Astrocyte (in vitro differentiated cells and primary cell): ENCODE results near the gene CARS1. TPM values are rescaled to one million over a fixed set of nuclear protein-coding genes. Genes with fewer than 3 reads are reported as not detected.
A peak's percentile ranks its signal among the peaks of the same experiment; 100 is the strongest.
"Not testable (repeated sequence)": the region's sequence is repeated elsewhere in the genome, so short reads cannot be mapped to it uniquely, and the experiment has no call there.

Source experiments
- DNase-seq: peaks from one replicate; pipeline ENCODE4 v3.0.0-alpha.2; 2010; ENCODE audit warnings: low read depth
- FAIRE-seq: peaks from 2 replicates; lab custom pipeline; 2011; peaks lifted over from hg19 to GRCh38; lab: Jason Lieb, UNC
- H2AFZ ChIP-seq: 2 replicates; pipeline ENCODE4 v1.6.0; 2012; ENCODE audit warnings: low read depth, low read length, inconsistent platforms
- H3K27ac ChIP-seq: 2 replicates; pipeline ENCODE4 v1.5.1; 2011; ENCODE audit warnings: low read depth, low read length, inconsistent platforms
- H3K27me3 ChIP-seq: 2 replicates; pipeline ENCODE4 v1.6.0; 2011; ENCODE audit warnings: low read length, inconsistent platforms; ENCODE audit not compliant: insufficient read depth
- H3K36me3 ChIP-seq: 2 replicates; pipeline ENCODE4 v1.5.1; 2011; ENCODE audit warnings: low read length, inconsistent platforms; ENCODE audit not compliant: insufficient read depth
- H3K4me1 ChIP-seq: 2 replicates; pipeline ENCODE4 v1.5.1; 2011; ENCODE audit warnings: low read length, inconsistent platforms; ENCODE audit not compliant: insufficient read depth
- H3K4me2 ChIP-seq: 2 replicates; pipeline ENCODE4 v1.6.0; 2012; ENCODE audit warnings: low read length, inconsistent platforms
- H3K4me3 ChIP-seq: 2 replicates; pipeline ENCODE4 v1.5.1; 2011; ENCODE audit warnings: low read depth, mild to moderate bottlenecking, low read length, inconsistent platforms; ENCODE audit not compliant: insufficient read depth
- H3K79me2 ChIP-seq: 2 replicates; pipeline ENCODE4 v1.6.0; 2012; ENCODE audit warnings: mild to moderate bottlenecking, low read length, inconsistent platforms; ENCODE audit not compliant: insufficient read depth
- H3K9ac ChIP-seq: 2 replicates; pipeline ENCODE4 v1.6.0; 2012; ENCODE audit warnings: mild to moderate bottlenecking, low read length, inconsistent platforms
- H3K9me3 ChIP-seq: 2 replicates; pipeline ENCODE4 v1.5.1; 2012; ENCODE audit warnings: low read depth, mild to moderate bottlenecking, low read length, inconsistent platforms; ENCODE audit not compliant: insufficient read depth
- H4K20me1 ChIP-seq: 2 replicates; pipeline ENCODE4 v1.6.0; 2012; ENCODE audit warnings: low read length, inconsistent platforms; ENCODE audit not compliant: insufficient read depth
- H3K27ac Mint-ChIP-seq: one replicate; pipeline ENCODE4 v1.8.0; 2021; ENCODE audit warnings: mild to moderate bottlenecking, mixed read lengths; ENCODE audit not compliant: unreplicated experiment
- H3K27me3 Mint-ChIP-seq: one replicate; pipeline ENCODE4 v1.8.0; 2021; ENCODE audit warnings: low read depth, mixed read lengths; ENCODE audit not compliant: unreplicated experiment
- H3K36me3 Mint-ChIP-seq: one replicate; pipeline ENCODE4 v1.8.0; 2021; ENCODE audit warnings: low read depth, mixed read lengths; ENCODE audit not compliant: unreplicated experiment
- H3K4me1 Mint-ChIP-seq: one replicate; pipeline ENCODE4 v1.8.0; 2021; ENCODE audit warnings: low read depth, mixed read lengths; ENCODE audit not compliant: unreplicated experiment
- H3K4me3 Mint-ChIP-seq: one replicate; pipeline ENCODE4 v1.8.0; 2021; ENCODE audit warnings: mild to moderate bottlenecking, moderate library complexity, mixed read lengths; ENCODE audit not compliant: unreplicated experiment
- H3K9me3 Mint-ChIP-seq: one replicate; pipeline ENCODE4 v1.8.0; 2021; ENCODE audit warnings: mild to moderate bottlenecking, mixed read lengths; ENCODE audit not compliant: unreplicated experiment
- EZH2 ChIP-seq: IDR thresholded peaks from 2 replicates; pipeline ENCODE4 v1.6.1; 2012; ENCODE audit warnings: mild to moderate bottlenecking, low read length, inconsistent platforms; ENCODE audit not compliant: insufficient read depth
- total RNA-seq: library from RNA; stranded (reverse); gene quantifications from 2 replicates; pipeline ENCODE4 v1.2.1, GENCODE V29; 2021
- TF ChIP-seq, protein P1 (sequence below): IDR thresholded peaks from 2 replicates; pipeline ENCODE4 v1.5.1; 2011; ENCODE audit warnings: low read depth, mild to moderate bottlenecking, inconsistent platforms, low read length, moderate library complexity; ENCODE audit not compliant: insufficient read depth

The CARS1 gene
- total RNA-seq, 1 donor from 2014 or later: 123 TPM

DNA sequence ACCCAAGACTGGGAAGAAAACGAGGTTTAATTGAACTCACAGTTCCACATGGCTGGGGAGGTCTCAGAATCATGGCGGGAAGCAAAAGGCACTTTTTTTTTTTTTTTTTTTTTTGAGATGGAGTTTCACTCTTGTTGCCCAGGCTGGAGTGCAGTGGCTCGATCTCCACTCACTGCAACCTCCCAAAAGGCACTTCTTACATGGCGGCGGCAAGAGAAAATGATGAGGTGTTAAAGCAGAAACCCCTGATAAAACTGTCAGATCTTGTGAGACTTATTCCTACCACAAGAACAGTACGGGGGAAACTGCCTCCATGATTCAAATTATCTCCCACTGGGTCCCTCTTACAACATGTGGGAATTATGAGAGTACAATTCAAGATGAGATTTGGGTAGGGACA is 7.5 kb upstream of the CARS1 start:
- not testable (repeated sequence) for H3K9ac ChIP-seq, H3K4me3 Mint-ChIP-seq, H3K4me2 ChIP-seq, H3K27me3 ChIP-seq, H3K4me1 ChIP-seq, H2AFZ ChIP-seq, DNase-seq, H3K9me3 ChIP-seq, H3K27ac ChIP-seq, H3K4me1 Mint-ChIP-seq, H4K20me1 ChIP-seq, H3K4me3 ChIP-seq, H3K9me3 Mint-ChIP-seq, H3K27ac Mint-ChIP-seq, H3K27me3 Mint-ChIP-seq, H3K79me2 ChIP-seq, H3K36me3 Mint-ChIP-seq, H3K36me3 ChIP-seq, FAIRE-seq

DNA sequence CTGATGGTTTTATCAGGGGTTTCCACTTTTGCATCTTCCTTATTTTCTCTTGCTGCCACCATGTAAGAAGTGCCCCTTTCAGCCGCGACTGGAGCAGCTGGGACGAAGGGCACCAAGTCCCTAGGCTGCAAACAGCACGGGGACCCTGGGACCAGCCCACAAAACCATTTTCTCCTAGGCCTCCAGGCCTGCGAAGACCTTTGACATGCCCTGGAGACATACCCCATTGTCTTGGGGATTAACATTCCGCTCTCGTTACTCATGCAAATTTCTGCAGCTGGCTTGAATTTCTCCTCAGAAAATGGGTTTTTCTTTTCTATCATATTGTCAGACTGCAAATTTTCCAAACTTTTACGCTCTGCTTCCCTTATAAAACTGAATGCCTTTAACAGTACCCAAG is 6.7 kb upstream of the CARS1 start:
- not testable (repeated sequence) for H3K27me3 ChIP-seq, H3K27me3 Mint-ChIP-seq, H3K4me1 Mint-ChIP-seq, H3K4me3 Mint-ChIP-seq, H3K4me3 ChIP-seq, H3K27ac ChIP-seq, H3K4me1 ChIP-seq, H3K9me3 ChIP-seq, H3K4me2 ChIP-seq, H3K79me2 ChIP-seq, FAIRE-seq, H3K36me3 ChIP-seq, H2AFZ ChIP-seq, DNase-seq, H4K20me1 ChIP-seq, H3K9me3 Mint-ChIP-seq, H3K9ac ChIP-seq, H3K36me3 Mint-ChIP-seq
- peak overlapping the region; percentile 35 for H3K27ac Mint-ChIP-seq

GRCh38 chr11:3063432-3063831 is 6.2 kb upstream of the CARS1 start:
- H4K20me1 ChIP-seq, H3K27me3 Mint-ChIP-seq, H3K79me2 ChIP-seq, H3K36me3 ChIP-seq, H3K4me2 ChIP-seq, H3K4me3 ChIP-seq, H3K4me3 Mint-ChIP-seq, H3K9me3 Mint-ChIP-seq, H2AFZ ChIP-seq, H3K27ac ChIP-seq, FAIRE-seq, H3K27me3 ChIP-seq, H3K4me1 ChIP-seq, H3K36me3 Mint-ChIP-seq, H3K9me3 ChIP-seq, DNase-seq, H3K27ac Mint-ChIP-seq, H3K9ac ChIP-seq, H3K4me1 Mint-ChIP-seq: not testable (repeated sequence)

DNA sequence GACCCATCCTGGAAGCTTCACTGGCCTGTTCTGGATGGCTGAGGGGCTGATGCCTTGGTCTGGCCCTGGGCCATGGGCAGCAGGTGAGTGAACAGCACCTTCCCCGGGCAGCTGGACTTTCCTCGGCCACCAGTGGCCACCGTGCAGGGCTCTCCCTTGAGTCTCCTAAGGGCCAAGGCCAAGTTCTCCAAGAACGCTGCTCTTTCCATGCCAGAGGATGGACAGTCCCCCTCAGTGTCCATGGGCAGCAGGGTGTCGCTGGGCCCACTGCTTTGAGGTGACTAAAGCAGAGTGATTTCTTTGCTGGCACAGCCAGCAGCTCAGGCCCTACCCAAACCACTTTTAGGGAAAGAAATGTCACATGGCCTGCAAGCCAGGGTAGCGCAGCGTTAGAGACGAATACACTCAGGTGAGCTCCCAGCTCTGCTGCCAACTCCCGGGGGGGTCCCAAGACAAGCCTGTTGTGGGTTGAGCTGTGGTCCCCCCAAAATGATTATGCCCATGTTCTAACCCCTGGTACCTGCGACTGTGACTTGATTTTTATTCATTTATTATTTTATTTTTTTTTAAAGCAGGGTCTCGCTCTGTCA is 3.3 kb upstream of the CARS1 start:
- Histone ChIP-seq H3K9ac (no peak overlapping the region), H3K27ac (no peak overlapping the region), H3K79me2 (peaks cover 18% of the 10 kb centered on the region), H2AFZ (no peak overlapping the region), H3K4me2 (no peak overlapping the region), H3K27me3 (no peaks in the 10 kb centered on the region), H4K20me1 (peaks cover 4% of the 10 kb centered on the region), H3K9me3 (no peaks in the 10 kb centered on the region), H3K4me3 (no peak overlapping the region), H3K36me3 (no peaks in the 10 kb centered on the region), H3K4me1 (peaks cover 20% of the 10 kb centered on the region)
- Mint-ChIP-seq H3K4me3 (no peak overlapping the region), H3K27ac (no peak overlapping the region), H3K27me3 (no peaks in the 10 kb centered on the region), H3K36me3 (no peaks in the 10 kb centered on the region), H3K9me3 (peaks cover under 1% of the 10 kb centered on the region), H3K4me1 (peaks cover 12% of the 10 kb centered on the region)
- no peak for TF ChIP-seq EZH2
- TF ChIP-seq, protein P1, sequence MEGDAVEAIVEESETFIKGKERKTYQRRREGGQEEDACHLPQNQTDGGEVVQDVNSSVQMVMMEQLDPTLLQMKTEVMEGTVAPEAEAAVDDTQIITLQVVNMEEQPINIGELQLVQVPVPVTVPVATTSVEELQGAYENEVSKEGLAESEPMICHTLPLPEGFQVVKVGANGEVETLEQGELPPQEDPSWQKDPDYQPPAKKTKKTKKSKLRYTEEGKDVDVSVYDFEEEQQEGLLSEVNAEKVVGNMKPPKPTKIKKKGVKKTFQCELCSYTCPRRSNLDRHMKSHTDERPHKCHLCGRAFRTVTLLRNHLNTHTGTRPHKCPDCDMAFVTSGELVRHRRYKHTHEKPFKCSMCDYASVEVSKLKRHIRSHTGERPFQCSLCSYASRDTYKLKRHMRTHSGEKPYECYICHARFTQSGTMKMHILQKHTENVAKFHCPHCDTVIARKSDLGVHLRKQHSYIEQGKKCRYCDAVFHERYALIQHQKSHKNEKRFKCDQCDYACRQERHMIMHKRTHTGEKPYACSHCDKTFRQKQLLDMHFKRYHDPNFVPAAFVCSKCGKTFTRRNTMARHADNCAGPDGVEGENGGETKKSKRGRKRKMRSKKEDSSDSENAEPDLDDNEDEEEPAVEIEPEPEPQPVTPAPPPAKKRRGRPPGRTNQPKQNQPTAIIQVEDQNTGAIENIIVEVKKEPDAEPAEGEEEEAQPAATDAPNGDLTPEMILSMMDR: no peak
- DNase-seq: no peak
- no peak for FAIRE-seq
